IMR-90 (cell line): ENCODE data around the gene MNS1. TPM values are rescaled to one million over a fixed set of nuclear protein-coding genes. Genes with fewer than 3 reads are reported as not detected.

ENCODE experiments used
- ATAC-seq: fragments of 200-7000 bp; cut with Tn5 transposase; 2 replicates; pipeline ENCODE4 v1.9.1; 2020; ENCODE audit warnings: low read depth, mild to moderate bottlenecking, moderate library complexity
- BruUV-seq: library from RNA; stranded (reverse); fragments of 400-500 nt; replicated peaks from 2 replicates; lab custom pipeline; 2021; lab: Mats Ljungman, UMichigan
- CTCF ChIA-PET: fragments of 300-600 bp; formaldehyde crosslinking; extraction: SDS; loops from one replicate; lab custom pipeline; 2021; ENCODE audit warnings: antibody characterized with exemption; lab: Yijun Ruan, JAX
- POLR2A ChIA-PET: fragments of 300-600 bp; sonication (Branson Sonifier 250); formaldehyde crosslinking; loops from one replicate; lab custom pipeline; 2022; ENCODE audit warnings: antibody characterized with exemption; ENCODE audit not compliant: unreplicated experiment; lab: Charles Lee
- DNase-seq: peaks from one replicate; pipeline ENCODE4 v3.0.0; 2013
- H2AFZ ChIP-seq: replicated peaks from 2 replicates; pipeline ENCODE3; 2013; ENCODE audit warnings: low read length, mild to moderate bottlenecking; ENCODE audit not compliant: poor library complexity
- H2AK5ac ChIP-seq: 2 replicates; pipeline ENCODE4 v1.6.1; 2013; ENCODE audit warnings: low read depth, low read length, inconsistent platforms
- H2AK9ac ChIP-seq: replicated peaks from 2 replicates; pipeline ENCODE3; 2013; ENCODE audit warnings: mild to moderate bottlenecking, low read depth, low read length, moderate library complexity; ENCODE audit not compliant: poor library complexity
- H2BK120ac ChIP-seq: 2 replicates; pipeline ENCODE4 v1.6.1; 2013; ENCODE audit warnings: low read depth, low read length, inconsistent platforms
- H2BK15ac ChIP-seq: 3 replicates; pipeline ENCODE4 v1.6.1; 2013; ENCODE audit warnings: low read depth, low read length, inconsistent platforms
- H2BK20ac ChIP-seq: 2 replicates; pipeline ENCODE4 v1.6.1; 2013; ENCODE audit warnings: low read depth, mild to moderate bottlenecking, inconsistent platforms, low read length, moderate library complexity
- H2BK5ac ChIP-seq: 2 replicates; pipeline ENCODE4 v1.6.1; 2013; ENCODE audit warnings: mild to moderate bottlenecking, low read depth, low read length, inconsistent platforms; ENCODE audit not compliant: poor library complexity, severe bottlenecking
- H3K14ac ChIP-seq: replicated peaks from 2 replicates; pipeline ENCODE4 v1.6.1; 2013; ENCODE audit warnings: low read depth, low read length, inconsistent platforms
- H3K18ac ChIP-seq: 2 replicates; pipeline ENCODE4 v1.6.1; 2013; ENCODE audit warnings: low read depth, low read length, control low read depth
- H3K23ac ChIP-seq: 2 replicates; pipeline ENCODE4 v1.6.1; 2013; ENCODE audit warnings: low read depth, low read length, inconsistent platforms
- H3K27ac ChIP-seq: 2 replicates; pipeline ENCODE4 v1.5.1; 2013; ENCODE audit warnings: mild to moderate bottlenecking, control low read depth, low read length; ENCODE audit not compliant: insufficient read depth
- H3K27me3 ChIP-seq: 2 replicates; pipeline ENCODE4 v1.6.1; 2013; ENCODE audit warnings: low read length; ENCODE audit not compliant: control insufficient read depth, insufficient read depth
- H3K36me3 ChIP-seq: 2 replicates; pipeline ENCODE4 v1.6.1; 2013; ENCODE audit warnings: low read length, mixed read lengths; ENCODE audit not compliant: control insufficient read depth, insufficient read depth
- H3K4ac ChIP-seq: 2 replicates; pipeline ENCODE4 v1.6.1; 2013; ENCODE audit warnings: low read depth, low read length, inconsistent platforms
- H3K4me1 ChIP-seq: 2 replicates; pipeline ENCODE4 v1.6.1; 2013; ENCODE audit warnings: low read length, mixed read lengths; ENCODE audit not compliant: control insufficient read depth, insufficient read depth
- H3K4me2 ChIP-seq: 2 replicates; pipeline ENCODE4 v1.6.1; 2013; ENCODE audit warnings: low read depth, mild to moderate bottlenecking, control low read depth, low read length, moderate library complexity
- H3K4me3 ChIP-seq: 2 replicates; pipeline ENCODE4 v1.5.1; 2013; ENCODE audit warnings: low read depth, mild to moderate bottlenecking, control low read depth, low read length, moderate library complexity; ENCODE audit not compliant: insufficient read depth
- H3K56ac ChIP-seq: 2 replicates; pipeline ENCODE4 v1.6.1; 2013; ENCODE audit warnings: low read length, inconsistent platforms; ENCODE audit not compliant: insufficient read depth; ENCODE audit errors: extremely low read depth
- H3K79me1 ChIP-seq, 2 experiments: 2 replicates each; pipeline ENCODE4 v1.6.1; 2013; ENCODE audit warnings: low read length in 2 of 2, inconsistent platforms in 1 of 2, low read depth in 1 of 2
- H3K9ac ChIP-seq: 2 replicates; pipeline ENCODE4 v1.6.1; 2013; ENCODE audit warnings: low read depth, low read length, control low read depth
- H3K9me1 ChIP-seq: 2 replicates; pipeline ENCODE4 v1.6.1; 2013; ENCODE audit warnings: low read length, inconsistent platforms; ENCODE audit not compliant: insufficient read depth
- H3K9me3 ChIP-seq: 2 replicates; pipeline ENCODE4 v1.6.1; 2013; ENCODE audit warnings: low read length; ENCODE audit not compliant: control insufficient read depth, insufficient read depth
- H4K20me1 ChIP-seq: 2 replicates; pipeline ENCODE4 v1.6.1; 2013; ENCODE audit warnings: low read length, inconsistent platforms; ENCODE audit not compliant: insufficient read depth
- H4K5ac ChIP-seq: 2 replicates; pipeline ENCODE4 v1.6.1; 2013; ENCODE audit warnings: mild to moderate bottlenecking, low read depth, low read length, control low read depth
- H4K8ac ChIP-seq, 2 experiments: 2 replicates each; pipeline ENCODE4 v1.6.1; 2013; ENCODE audit warnings: low read depth in 2 of 2, low read length in 2 of 2, control low read depth in 1 of 2, inconsistent platforms in 1 of 2
- H4K91ac ChIP-seq: 2 replicates; pipeline ENCODE4 v1.6.1; 2013; ENCODE audit warnings: low read depth, low read length, inconsistent platforms; ENCODE audit not compliant: insufficient read depth
- BHLHE40 ChIP-seq: fragments of 150-350 bp; IDR thresholded peaks from 2 replicates; pipeline ENCODE4 v1.6.1; 2016; ENCODE audit warnings: mild to moderate bottlenecking, low read depth, low read length
- CTCF ChIP-seq: conservative IDR thresholded peaks from 2 replicates; pipeline ENCODE4 v1.5.1; 2012; ENCODE audit warnings: mild to moderate bottlenecking, low read depth, low read length, improper control_type of control experiment
- FOS ChIP-seq: fragments of 150-350 bp; IDR thresholded peaks from 2 replicates; pipeline ENCODE4 v1.6.1; 2016; ENCODE audit warnings: low read depth, low read length
- WGBS, 2 experiments: methylation state at CpG; one replicate each; pipeline versions ENCODE4 v1.1.5 to v1.1.7; 2013; ENCODE audit warnings: missing lambda C conversion rate in 2 of 2; ENCODE audit not compliant: insufficient read length in 1 of 2; ENCODE audit errors: extremely low coverage in 2 of 2; 5-methylcytosine and 5-hydroxymethylcytosine counted together
- dilution Hi-C: fragments of 300-500 bp; cut with HindIII; formaldehyde crosslinking; loops from one replicate; pipeline ENCODE4 v1.14.3; 2018; ENCODE audit warnings: low sequenced_read_pairs; ENCODE audit not compliant: unreplicated experiment
- in situ Hi-C: fragments of 300-500 bp; cut with MboI; formaldehyde crosslinking; loops from 3 replicates; pipeline ENCODE4 v1.14.3; 2019; ENCODE audit warnings: low sequenced_read_pairs, inconsistent platforms, mixed read lengths
- intact Hi-C: fragments of 100-400 bp; cut with micrococcal nuclease; formaldehyde crosslinking; loops from 2 replicates; pipeline ENCODE4 v1.10.0; 2022
- polyA plus RNA-seq, 3 experiments: library from polyadenylated mRNA; depleted of rRNA; stranded (reverse); fragments of >200 nt; gene quantifications; 2 replicates each; pipeline ENCODE4 v1.2.3, GENCODE V29; 2012; ENCODE audit warnings: low replicate concordance in 1 of 3
- total RNA-seq: library from RNA; depleted of rRNA; stranded (reverse); fragments of >200 nt; gene quantifications from 2 replicates; pipeline ENCODE4 v1.2.3, GENCODE V29; 2012
- TF ChIP-seq, protein P1 (sequence below): fragments of 150-350 bp; IDR thresholded peaks from 2 replicates; pipeline ENCODE4 v1.6.1; 2017; ENCODE audit warnings: mild to moderate bottlenecking, antibody characterized with exemption, low read length, low read depth

Gene MNS1
- total and polyA plus RNA-seq, 2 of the 4 experiments (the other 2 are of a cell fraction): 0.36 to 0.84 TPM

DNA sequence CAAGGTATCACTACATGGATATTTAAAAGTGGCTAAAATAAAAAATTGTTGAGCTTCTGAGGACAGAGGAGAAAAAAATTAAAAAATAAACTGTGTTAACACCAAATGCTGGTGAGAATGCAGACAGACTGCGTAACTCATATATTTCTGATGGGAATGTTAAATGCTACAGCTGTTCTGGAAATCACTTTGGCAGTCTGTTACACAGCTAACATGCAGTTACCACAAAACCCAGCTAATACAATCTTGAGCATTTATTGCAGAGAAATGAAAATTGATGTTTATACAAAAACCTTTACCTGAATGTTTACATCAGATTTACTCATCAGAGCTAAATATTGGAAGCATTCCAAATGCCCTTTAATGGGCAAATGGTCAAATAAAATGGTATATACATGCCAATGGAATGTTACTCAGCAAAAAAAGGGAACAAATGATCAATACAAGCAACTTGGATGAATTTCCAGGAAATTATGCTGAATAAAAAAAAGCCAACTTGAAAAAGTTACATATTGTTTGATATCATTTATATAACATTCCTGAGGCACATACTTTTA, 24.6 kb downstream of the MNS1 start:
- intact Hi-C loops: no loop called here

More for the DNA sequence above, 24.6 kb downstream of the MNS1 start:
- no peak overlapping the region for H3K4me2 ChIP-seq
- DNase-seq (no peak), ATAC-seq (no peak)
- no peak overlapping the region for H3K23ac ChIP-seq
- H4K5ac ChIP-seq: no peak overlapping the region
- BruUV-seq: no TSS peak
- H3K18ac ChIP-seq: no peak overlapping the region
- no peak overlapping the region for H3K9ac ChIP-seq
- TF ChIP-seq BHLHE40 (no peak), FOS (no peak), CTCF (no peak)
- TF ChIP-seq, protein P1, sequence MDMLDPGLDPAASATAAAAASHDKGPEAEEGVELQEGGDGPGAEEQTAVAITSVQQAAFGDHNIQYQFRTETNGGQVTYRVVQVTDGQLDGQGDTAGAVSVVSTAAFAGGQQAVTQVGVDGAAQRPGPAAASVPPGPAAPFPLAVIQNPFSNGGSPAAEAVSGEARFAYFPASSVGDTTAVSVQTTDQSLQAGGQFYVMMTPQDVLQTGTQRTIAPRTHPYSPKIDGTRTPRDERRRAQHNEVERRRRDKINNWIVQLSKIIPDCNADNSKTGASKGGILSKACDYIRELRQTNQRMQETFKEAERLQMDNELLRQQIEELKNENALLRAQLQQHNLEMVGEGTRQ: no peak
- H2BK5ac ChIP-seq: no peak overlapping the region
- no peak overlapping the region for H2BK15ac ChIP-seq
- in situ Hi-C loops: loop anchor here (25.0 kb wide), 1 partner anchor 778 kb away; no protein-coding TSS in a partner anchor
- H2BK120ac ChIP-seq: no peak overlapping the region
- H4K91ac ChIP-seq: no peak overlapping the region
- no peak overlapping the region for H3K4ac ChIP-seq
- no peak overlapping the region for H2AFZ ChIP-seq
- H4K8ac ChIP-seq: no peak overlapping the region
- no peak overlapping the region for H2AK5ac ChIP-seq
- no peaks in the 10 kb centered on the region for H3K36me3 ChIP-seq
- H3K79me1 ChIP-seq: no peaks in the 10 kb centered on the region
- no peak overlapping the region for H2BK20ac ChIP-seq
- no peaks in the 10 kb centered on the region for H3K9me1 ChIP-seq
- no peaks in the 10 kb centered on the region for H3K9me3 ChIP-seq
- H3K56ac ChIP-seq: no peak overlapping the region
- POLR2A ChIA-PET: no interaction called here
- CTCF ChIA-PET: no interaction called here
- H2AK9ac ChIP-seq: no peak overlapping the region
- no peaks in the 10 kb centered on the region for H3K27me3 ChIP-seq
- dilution Hi-C loops: no loop called here
- H3K4me1 ChIP-seq: no peaks in the 10 kb centered on the region
- H3K14ac ChIP-seq: no peak overlapping the region
- no peak overlapping the region for H3K27ac ChIP-seq
- no peak overlapping the region for H3K4me3 ChIP-seq
- WGBS, 2 experiments: no CpG with 5 or more reads among the region's 1 CpG
- H4K20me1 ChIP-seq: no peaks in the 10 kb centered on the region
